ENCODE data around the gene SIRT3. TPM values are rescaled to one million over a fixed set of nuclear protein-coding genes. Genes with fewer than 3 reads are reported as not detected.
A peak's percentile ranks its signal among the peaks of the same experiment; 100 is the strongest.

The SIRT3 gene
- total RNA-seq, 1 donor from 2014 or later = 33.7 TPM

- no peak for TF ChIP-seq CTCF (conservative IDR thresholded peaks at IDR 0.05)
- Mint-ChIP-seq H3K27me3 (no peaks in the 10 kb centered on the region), H3K4me1 (ENCODE audit: unreplicated experiment) (peaks cover 16% of the 10 kb centered on the region), H3K9me3 (no peaks in the 10 kb centered on the region), H3K36me3 (peaks cover 2% of the 10 kb centered on the region), H3K4me3 (peak within 1 kb of the TSS; percentile 98), H3K27ac (peak within 1 kb of the TSS; percentile 100)
- peak; percentile 96 for DNase-seq (ENCODE audit: extremely low spot score, unreplicated experiment)
Observed at GRCh38 chr11:207208-207862, 28.8 kb downstream of the SIRT3 start, which contains the start of the genes BET1L and RIC8A. Gene BET1L (minus strand): TSS chr11:207399. CDS start chr11:207321, 78 bp downstream. Gene RIC8A (plus strand): TSS chr11:207708. CDS start chr11:208855, 1,147 bp downstream.

- Mint-ChIP-seq H3K27ac (peak overlapping the region; percentile 100), H3K4me3 (peak overlapping the region; percentile 98), H3K27me3 (no peaks in the 10 kb centered on the region), H3K36me3 (peaks cover 5% of the 10 kb centered on the region), H3K9me3 (no peaks in the 10 kb centered on the region), H3K4me1 (ENCODE audit: unreplicated experiment) (peaks cover 16% of the 10 kb centered on the region)
- DNase-seq (ENCODE audit: extremely low spot score, unreplicated experiment) = peak; percentile 68
- TF ChIP-seq CTCF (conservative IDR thresholded peaks at IDR 0.05) = no peak
Observed at GRCh38 chr11:206526-207207, 29.5 kb downstream of the SIRT3 start.

- H3K9me3 Mint-ChIP-seq = no peaks in the 10 kb centered on the region
- H3K27ac Mint-ChIP-seq = peak overlapping the region; percentile 100
- peaks cover 5% of the 10 kb centered on the region for H3K36me3 Mint-ChIP-seq
- H3K4me3 Mint-ChIP-seq = peak overlapping the region; percentile 98
- H3K27me3 Mint-ChIP-seq = no peaks in the 10 kb centered on the region
- TF ChIP-seq CTCF (conservative IDR thresholded peaks at IDR 0.05) = no peak
- peaks cover 16% of the 10 kb centered on the region for H3K4me1 Mint-ChIP-seq (ENCODE audit: unreplicated experiment)
- peak; percentile 50 for DNase-seq (ENCODE audit: extremely low spot score, unreplicated experiment)
Observed at GRCh38 chr11:206002-206384, 30.1 kb downstream of the SIRT3 start.

GRCh38 chr11:205221-206001, 30.7 kb downstream of the SIRT3 start:
- Mint-ChIP-seq H3K27ac (no peak overlapping the region), H3K27me3 (no peaks in the 10 kb centered on the region), H3K9me3 (no peaks in the 10 kb centered on the region), H3K36me3 (peaks cover 5% of the 10 kb centered on the region), H3K4me3 (peak overlapping the region; percentile 98), H3K4me1 (ENCODE audit: unreplicated experiment) (peaks cover 14% of the 10 kb centered on the region)
- no peak for TF ChIP-seq CTCF (conservative IDR thresholded peaks at IDR 0.05)
- peak; percentile 62 for DNase-seq (ENCODE audit: extremely low spot score, unreplicated experiment)

- no peak overlapping the region for H3K27ac Mint-ChIP-seq
- DNase-seq (ENCODE audit: extremely low spot score, unreplicated experiment) = no peak
- TF ChIP-seq CTCF (conservative IDR thresholded peaks at IDR 0.05) = no peak
- peak overlapping the region; percentile 68 for H3K4me3 Mint-ChIP-seq
- no peaks in the 10 kb centered on the region for H3K9me3 Mint-ChIP-seq
- H3K4me1 Mint-ChIP-seq (ENCODE audit: unreplicated experiment) = peaks cover 6% of the 10 kb centered on the region
- peaks cover 5% of the 10 kb centered on the region for H3K36me3 Mint-ChIP-seq
- no peaks in the 10 kb centered on the region for H3K27me3 Mint-ChIP-seq
Observed at GRCh38 chr11:204587-205109, 31.5 kb downstream of the SIRT3 start.
